ENCODE data around the gene LMO1.

LMO1 gene

GRCh38 chr11:8248786-8249185, 14.9 kb downstream of the LMO1 start:
- Histone ChIP-seq H3K27me3 (ENCODE audit: control insufficient read depth in 2 of 2, insufficient read depth in 2 of 2, low read length in 2 of 2) (no peaks in the 10 kb centered on the region), H3K4me3 (ENCODE audit: low read length in 2 of 2) (no peak overlapping the region), H3K9ac (ENCODE audit: low read depth in 1 of 2, low read length in 2 of 2) (no peak overlapping the region)

GRCh38 chr11:8247312-8247711, 16.4 kb downstream of the LMO1 start:
- no peak overlapping the region for H3K9ac ChIP-seq (ENCODE audit: low read depth in 1 of 2, low read length in 2 of 2)
- no peaks in the 10 kb centered on the region for H3K4me1 ChIP-seq (ENCODE audit: control insufficient read depth in 2 of 2, insufficient read depth in 2 of 2, low read length in 2 of 2)
- no peaks in the 10 kb centered on the region for H3K27me3 ChIP-seq (ENCODE audit: control insufficient read depth in 2 of 2, insufficient read depth in 2 of 2, low read length in 2 of 2)
- H3K27ac ChIP-seq (ENCODE audit: low read depth in 2 of 2, low read length in 2 of 2) = no peak overlapping the region
- no peaks in the 10 kb centered on the region for H3K9me3 ChIP-seq (ENCODE audit: control insufficient read depth in 2 of 2, low read length in 2 of 2)
- no peaks in the 10 kb centered on the region for H3K36me3 ChIP-seq (ENCODE audit: control insufficient read depth in 2 of 2, insufficient read depth in 2 of 2, low read length in 2 of 2)
- no peak overlapping the region for H3K4me3 ChIP-seq (ENCODE audit: low read length in 2 of 2)

More at GRCh38 chr11:8248786-8249185, 14.9 kb downstream of the LMO1 start:
- Histone ChIP-seq H3K36me3 (ENCODE audit: control insufficient read depth in 2 of 2, insufficient read depth in 2 of 2, low read length in 2 of 2) (no peaks in the 10 kb centered on the region), H3K4me1 (ENCODE audit: control insufficient read depth in 2 of 2, insufficient read depth in 2 of 2, low read length in 2 of 2) (no peaks in the 10 kb centered on the region), H3K9me3 (ENCODE audit: control insufficient read depth in 2 of 2, low read length in 2 of 2) (no peaks in the 10 kb centered on the region), H3K27ac (ENCODE audit: low read depth in 2 of 2, low read length in 2 of 2) (no peak overlapping the region)

DNA sequence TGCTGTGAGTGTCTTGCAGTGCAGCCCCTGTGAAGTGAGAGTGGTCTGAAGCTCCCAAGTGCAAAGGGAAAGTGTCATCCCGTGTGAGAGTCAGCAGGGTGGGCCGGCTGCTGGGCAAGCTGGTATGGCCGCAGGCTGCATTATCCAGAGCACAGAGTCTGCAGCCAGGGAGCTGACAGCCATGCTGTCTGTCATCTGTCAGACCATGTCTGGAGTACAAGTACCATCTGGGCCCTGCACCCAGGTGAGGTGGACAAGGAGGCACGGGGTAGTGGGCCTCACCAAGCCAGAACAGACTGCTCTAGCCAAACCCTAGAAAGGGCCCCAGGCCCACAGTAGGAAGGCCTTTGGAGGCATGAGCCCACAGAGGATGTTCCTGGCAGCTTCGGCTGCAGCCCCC, 20.2 kb downstream of the LMO1 start:
- Histone ChIP-seq H3K9me3 (ENCODE audit: control insufficient read depth in 2 of 2, low read length in 2 of 2) (no peaks in the 10 kb centered on the region), H3K4me1 (ENCODE audit: control insufficient read depth in 2 of 2, insufficient read depth in 2 of 2, low read length in 2 of 2) (no peaks in the 10 kb centered on the region), H3K36me3 (ENCODE audit: control insufficient read depth in 2 of 2, insufficient read depth in 2 of 2, low read length in 2 of 2) (no peaks in the 10 kb centered on the region), H3K4me3 (ENCODE audit: low read length in 2 of 2) (no peak overlapping the region), H3K27ac (ENCODE audit: low read depth in 2 of 2, low read length in 2 of 2) (no peak overlapping the region), H3K27me3 (ENCODE audit: control insufficient read depth in 2 of 2, insufficient read depth in 2 of 2, low read length in 2 of 2) (no peaks in the 10 kb centered on the region), H3K9ac (ENCODE audit: low read depth in 1 of 2, low read length in 2 of 2) (no peak overlapping the region)

- no peak overlapping the region for H3K27ac ChIP-seq (ENCODE audit: low read depth in 2 of 2, low read length in 2 of 2)
- no peaks in the 10 kb centered on the region for H3K9me3 ChIP-seq (ENCODE audit: control insufficient read depth in 2 of 2, low read length in 2 of 2)
- H3K4me3 ChIP-seq (ENCODE audit: low read length in 2 of 2) = no peak overlapping the region
- H3K36me3 ChIP-seq (ENCODE audit: control insufficient read depth in 2 of 2, insufficient read depth in 2 of 2, low read length in 2 of 2) = no peaks in the 10 kb centered on the region
- H3K9ac ChIP-seq (ENCODE audit: low read depth in 1 of 2, low read length in 2 of 2) = no peak overlapping the region
- H3K4me1 ChIP-seq (ENCODE audit: control insufficient read depth in 2 of 2, insufficient read depth in 2 of 2, low read length in 2 of 2) = no peaks in the 10 kb centered on the region
- H3K27me3 ChIP-seq (ENCODE audit: control insufficient read depth in 2 of 2, insufficient read depth in 2 of 2, low read length in 2 of 2) = no peaks in the 10 kb centered on the region
These were observed 21.0 kb downstream of the LMO1 start for GRCh38 chr11:8242499-8243280.

- Histone ChIP-seq H3K27me3 (ENCODE audit: control insufficient read depth in 2 of 2, insufficient read depth in 2 of 2, low read length in 2 of 2) (no peaks in the 10 kb centered on the region), H3K27ac (ENCODE audit: low read depth in 2 of 2, low read length in 2 of 2) (no peak overlapping the region), H3K36me3 (ENCODE audit: control insufficient read depth in 2 of 2, insufficient read depth in 2 of 2, low read length in 2 of 2) (no peaks in the 10 kb centered on the region), H3K4me1 (ENCODE audit: control insufficient read depth in 2 of 2, insufficient read depth in 2 of 2, low read length in 2 of 2) (no peaks in the 10 kb centered on the region), H3K9me3 (ENCODE audit: control insufficient read depth in 2 of 2, low read length in 2 of 2) (no peaks in the 10 kb centered on the region), H3K4me3 (ENCODE audit: low read length in 2 of 2) (no peak overlapping the region), H3K9ac (ENCODE audit: low read depth in 1 of 2, low read length in 2 of 2) (no peak overlapping the region)
These were observed 21.6 kb downstream of the LMO1 start for GRCh38 chr11:8242118-8242475.

GRCh38 chr11:8241373-8242117, 22.1 kb downstream of the LMO1 start:
- Histone ChIP-seq H3K27ac (ENCODE audit: low read depth in 2 of 2, low read length in 2 of 2) (no peak overlapping the region), H3K27me3 (ENCODE audit: control insufficient read depth in 2 of 2, insufficient read depth in 2 of 2, low read length in 2 of 2) (no peaks in the 10 kb centered on the region), H3K9ac (ENCODE audit: low read depth in 1 of 2, low read length in 2 of 2) (no peak overlapping the region), H3K4me3 (ENCODE audit: low read length in 2 of 2) (no peak overlapping the region), H3K9me3 (ENCODE audit: control insufficient read depth in 2 of 2, low read length in 2 of 2) (no peaks in the 10 kb centered on the region), H3K4me1 (ENCODE audit: control insufficient read depth in 2 of 2, insufficient read depth in 2 of 2, low read length in 2 of 2) (no peaks in the 10 kb centered on the region), H3K36me3 (ENCODE audit: control insufficient read depth in 2 of 2, insufficient read depth in 2 of 2, low read length in 2 of 2) (no peaks in the 10 kb centered on the region)

GRCh38 chr11:8239536-8240228, 24.0 kb downstream of the LMO1 start:
- no peaks in the 10 kb centered on the region for H3K9me3 ChIP-seq (ENCODE audit: control insufficient read depth in 2 of 2, low read length in 2 of 2)
- no peaks in the 10 kb centered on the region for H3K27me3 ChIP-seq (ENCODE audit: control insufficient read depth in 2 of 2, insufficient read depth in 2 of 2, low read length in 2 of 2)

DNA sequence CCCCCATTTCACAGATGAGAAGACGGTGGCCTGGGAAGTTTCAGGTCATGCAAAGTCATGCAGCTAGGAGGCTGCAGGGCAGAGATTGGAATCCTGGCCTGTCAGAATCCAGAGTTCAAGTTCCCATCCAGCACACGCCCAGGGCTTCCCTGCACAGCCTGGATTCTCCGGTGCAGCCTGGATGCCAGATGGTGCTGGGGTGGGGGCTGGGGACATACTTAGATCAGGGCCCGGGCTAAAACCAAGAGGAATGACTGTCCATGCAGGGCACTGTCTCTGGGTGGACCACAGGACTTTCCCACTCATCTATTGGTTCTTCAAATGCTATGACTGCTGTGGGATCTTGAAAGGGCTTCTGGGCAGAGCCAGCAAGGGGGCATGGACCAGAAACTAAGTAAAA, 24.6 kb downstream of the LMO1 start:
- no peaks in the 10 kb centered on the region for H3K4me1 ChIP-seq (ENCODE audit: control insufficient read depth in 2 of 2, insufficient read depth in 2 of 2, low read length in 2 of 2)
- H3K36me3 ChIP-seq (ENCODE audit: control insufficient read depth in 2 of 2, insufficient read depth in 2 of 2, low read length in 2 of 2) = no peaks in the 10 kb centered on the region

More at GRCh38 chr11:8239536-8240228, 24.0 kb downstream of the LMO1 start:
- Histone ChIP-seq H3K9ac (ENCODE audit: low read depth in 1 of 2, low read length in 2 of 2) (no peak overlapping the region), H3K4me3 (ENCODE audit: low read length in 2 of 2) (no peak overlapping the region), H3K4me1 (ENCODE audit: control insufficient read depth in 2 of 2, insufficient read depth in 2 of 2, low read length in 2 of 2) (no peaks in the 10 kb centered on the region), H3K36me3 (ENCODE audit: control insufficient read depth in 2 of 2, insufficient read depth in 2 of 2, low read length in 2 of 2) (no peaks in the 10 kb centered on the region), H3K27ac (ENCODE audit: low read depth in 2 of 2, low read length in 2 of 2) (no peak overlapping the region)

DNA sequence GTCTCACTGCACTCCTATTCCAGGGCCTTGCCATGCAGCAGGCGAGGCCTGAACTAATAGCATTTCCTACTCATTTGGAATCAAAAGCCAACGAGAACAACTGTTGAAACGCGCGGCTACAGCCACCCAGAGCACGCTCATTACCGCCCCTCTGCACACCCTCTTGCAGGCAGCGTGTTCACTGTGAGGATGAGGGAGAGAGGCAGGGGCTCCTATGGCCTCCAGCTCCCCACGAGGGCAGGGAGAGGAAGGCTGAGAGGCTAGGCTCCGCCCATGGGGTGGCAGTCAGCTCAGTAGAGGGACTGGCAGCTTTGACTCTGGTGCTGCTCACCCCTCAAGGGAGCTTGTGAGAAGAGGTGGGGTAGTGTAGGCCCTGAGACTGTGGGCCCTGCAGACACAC, 26.2 kb downstream of the LMO1 start:
- H3K27ac ChIP-seq (ENCODE audit: low read depth in 2 of 2, low read length in 2 of 2) = no peak overlapping the region
- H3K36me3 ChIP-seq (ENCODE audit: control insufficient read depth in 2 of 2, insufficient read depth in 2 of 2, low read length in 2 of 2) = no peaks in the 10 kb centered on the region
- H3K9ac ChIP-seq (ENCODE audit: low read depth in 1 of 2, low read length in 2 of 2) = no peak overlapping the region
- no peak overlapping the region for H3K4me3 ChIP-seq (ENCODE audit: low read length in 2 of 2)
- no peaks in the 10 kb centered on the region for H3K27me3 ChIP-seq (ENCODE audit: control insufficient read depth in 2 of 2, insufficient read depth in 2 of 2, low read length in 2 of 2)
- H3K9me3 ChIP-seq (ENCODE audit: control insufficient read depth in 2 of 2, low read length in 2 of 2) = no peaks in the 10 kb centered on the region
- H3K4me1 ChIP-seq (ENCODE audit: control insufficient read depth in 2 of 2, insufficient read depth in 2 of 2, low read length in 2 of 2) = no peaks in the 10 kb centered on the region

More for the DNA sequence above, 24.6 kb downstream of the LMO1 start:
- H3K9me3 ChIP-seq (ENCODE audit: control insufficient read depth in 2 of 2, low read length in 2 of 2) = no peaks in the 10 kb centered on the region
- H3K27ac ChIP-seq (ENCODE audit: low read depth in 2 of 2, low read length in 2 of 2) = no peak overlapping the region
- H3K27me3 ChIP-seq (ENCODE audit: control insufficient read depth in 2 of 2, insufficient read depth in 2 of 2, low read length in 2 of 2) = no peaks in the 10 kb centered on the region
- H3K4me3 ChIP-seq (ENCODE audit: low read length in 2 of 2) = no peak overlapping the region
- H3K9ac ChIP-seq (ENCODE audit: low read depth in 1 of 2, low read length in 2 of 2) = no peak overlapping the region

DNA sequence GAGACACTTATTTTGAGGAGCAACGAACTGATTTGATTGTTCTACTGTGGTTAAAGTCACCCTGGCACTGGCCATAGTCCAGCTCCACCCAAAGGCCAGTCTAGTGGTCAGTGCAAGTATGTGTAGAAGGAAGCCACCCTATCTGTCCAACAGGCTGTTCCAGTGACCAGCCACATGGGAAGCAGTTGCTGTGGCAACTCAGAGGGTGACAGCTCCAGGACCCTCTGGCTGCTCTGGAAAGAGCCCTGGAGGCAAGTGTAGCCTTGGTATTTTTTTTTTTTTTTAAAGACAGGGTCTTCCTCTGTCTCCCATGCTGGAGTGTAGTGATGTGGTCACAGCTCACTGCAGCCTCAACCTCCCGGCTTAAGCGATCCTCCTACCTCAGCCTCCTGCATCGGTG, 27.8 kb downstream of the LMO1 start:
- Histone ChIP-seq H3K27me3 (ENCODE audit: control insufficient read depth in 2 of 2, insufficient read depth in 2 of 2, low read length in 2 of 2) (no peaks in the 10 kb centered on the region), H3K4me3 (ENCODE audit: low read length in 2 of 2) (no peak overlapping the region), H3K9me3 (ENCODE audit: control insufficient read depth in 2 of 2, low read length in 2 of 2) (no peaks in the 10 kb centered on the region), H3K4me1 (ENCODE audit: control insufficient read depth in 2 of 2, insufficient read depth in 2 of 2, low read length in 2 of 2) (no peaks in the 10 kb centered on the region), H3K27ac (ENCODE audit: low read depth in 2 of 2, low read length in 2 of 2) (no peak overlapping the region), H3K36me3 (ENCODE audit: control insufficient read depth in 2 of 2, insufficient read depth in 2 of 2, low read length in 2 of 2) (no peaks in the 10 kb centered on the region), H3K9ac (ENCODE audit: low read depth in 1 of 2, low read length in 2 of 2) (no peak overlapping the region)

Data from mucosa of rectum (tissue), 2 donors.